ENCODE results near the gene ADORA2B.

DNA sequence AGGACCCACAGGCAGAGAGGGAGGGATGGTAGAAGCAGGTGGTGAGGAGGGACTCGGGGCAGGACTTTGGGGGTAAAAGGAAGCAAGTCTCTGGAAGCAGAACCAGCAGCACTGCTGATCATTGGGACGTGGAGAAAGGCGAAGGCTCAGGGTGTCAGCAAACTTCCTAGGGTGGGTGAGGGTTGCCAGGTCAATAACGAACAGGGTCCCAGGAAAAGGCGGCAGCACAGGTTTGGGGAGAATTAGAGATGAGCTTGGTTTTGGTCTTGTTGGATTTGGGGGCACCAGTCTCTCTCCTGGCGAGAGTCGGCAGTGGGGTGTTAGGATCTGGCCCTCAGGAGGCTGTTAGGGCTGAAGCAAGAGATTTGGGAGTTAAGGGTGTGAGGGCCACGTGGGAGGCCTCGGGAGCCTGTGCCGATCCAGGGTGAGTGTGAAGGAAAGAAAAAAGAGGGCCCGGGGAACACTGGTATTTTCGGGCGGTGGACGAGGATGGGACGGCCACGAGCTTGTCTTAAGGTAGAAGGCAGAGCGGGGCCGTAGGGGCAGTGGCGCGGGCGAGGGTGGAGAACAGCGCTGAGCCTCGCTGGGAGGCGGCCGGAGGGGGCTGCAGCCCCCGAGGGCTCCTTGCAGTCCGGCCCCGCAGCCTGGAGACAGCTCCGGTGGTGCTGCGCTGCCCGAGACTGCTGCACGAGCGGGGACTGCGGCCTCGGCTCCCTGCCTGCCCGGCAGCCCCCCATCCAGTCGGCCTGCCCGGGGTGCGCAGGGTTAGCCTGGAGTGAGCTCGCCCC lies 765 bp upstream of the ADORA2B start:
- TF ChIP-seq, protein P1, sequence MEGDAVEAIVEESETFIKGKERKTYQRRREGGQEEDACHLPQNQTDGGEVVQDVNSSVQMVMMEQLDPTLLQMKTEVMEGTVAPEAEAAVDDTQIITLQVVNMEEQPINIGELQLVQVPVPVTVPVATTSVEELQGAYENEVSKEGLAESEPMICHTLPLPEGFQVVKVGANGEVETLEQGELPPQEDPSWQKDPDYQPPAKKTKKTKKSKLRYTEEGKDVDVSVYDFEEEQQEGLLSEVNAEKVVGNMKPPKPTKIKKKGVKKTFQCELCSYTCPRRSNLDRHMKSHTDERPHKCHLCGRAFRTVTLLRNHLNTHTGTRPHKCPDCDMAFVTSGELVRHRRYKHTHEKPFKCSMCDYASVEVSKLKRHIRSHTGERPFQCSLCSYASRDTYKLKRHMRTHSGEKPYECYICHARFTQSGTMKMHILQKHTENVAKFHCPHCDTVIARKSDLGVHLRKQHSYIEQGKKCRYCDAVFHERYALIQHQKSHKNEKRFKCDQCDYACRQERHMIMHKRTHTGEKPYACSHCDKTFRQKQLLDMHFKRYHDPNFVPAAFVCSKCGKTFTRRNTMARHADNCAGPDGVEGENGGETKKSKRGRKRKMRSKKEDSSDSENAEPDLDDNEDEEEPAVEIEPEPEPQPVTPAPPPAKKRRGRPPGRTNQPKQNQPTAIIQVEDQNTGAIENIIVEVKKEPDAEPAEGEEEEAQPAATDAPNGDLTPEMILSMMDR (IDR thresholded peaks at IDR 0.05; ENCODE audit: insufficient read depth, low read depth, low read length), result no peak
- no peak for TF ChIP-seq EZH2 (IDR thresholded peaks at IDR 0.05; ENCODE audit: insufficient read depth, low read length)
